H9 (cell line): Measurements from ENCODE around the gene CCDC88C. TPM values are rescaled to one million over a fixed set of nuclear protein-coding genes. Genes with fewer than 3 reads are reported as not detected.

Experiments used
- DNase-seq: peaks from one replicate; pipeline ENCODE4 v3.0.0-alpha.2; 2017
- H2AFZ ChIP-seq: one replicate; pipeline ENCODE4 v1.6.1; 2013; ENCODE audit warnings: mild to moderate bottlenecking, low read length, control low read depth, moderate library complexity
- H2AK5ac ChIP-seq: 2 replicates; pipeline ENCODE4 v1.6.1; 2013; ENCODE audit warnings: low read length, control low read depth, mixed read lengths; ENCODE audit not compliant: insufficient read length
- H2BK120ac ChIP-seq: one replicate; pipeline ENCODE4 v1.6.1; 2013; ENCODE audit warnings: low read depth, mild to moderate bottlenecking, low read length, control low read depth, inconsistent platforms; ENCODE audit not compliant: poor library complexity, severe bottlenecking
- H2BK12ac ChIP-seq: 2 replicates; pipeline ENCODE4 v1.6.1; 2013; ENCODE audit warnings: low read length, control low read depth, mixed read lengths, low read depth; ENCODE audit not compliant: insufficient read length
- H2BK15ac ChIP-seq: 2 replicates; pipeline ENCODE4 v1.6.1; 2013; ENCODE audit warnings: low read depth, low read length, control low read depth
- H2BK20ac ChIP-seq: one replicate; pipeline ENCODE4 v1.6.1; 2013; ENCODE audit warnings: low read depth, mild to moderate bottlenecking, low read length, control low read depth, inconsistent platforms; ENCODE audit not compliant: poor library complexity, severe bottlenecking
- H2BK5ac ChIP-seq: 2 replicates; pipeline ENCODE4 v1.6.1; 2013; ENCODE audit warnings: low read length, control low read depth, mixed read lengths; ENCODE audit not compliant: insufficient read length
- H3K14ac ChIP-seq: 2 replicates; pipeline ENCODE4 v1.6.1; 2013; ENCODE audit warnings: low read length, control low read depth; ENCODE audit not compliant: insufficient read depth
- H3K18ac ChIP-seq: 2 replicates; pipeline ENCODE4 v1.6.1; 2013; ENCODE audit warnings: low read depth, mild to moderate bottlenecking, mixed read lengths, low read length, control low read depth; ENCODE audit not compliant: insufficient read length
- H3K23ac ChIP-seq: 2 replicates; pipeline ENCODE4 v1.6.1; 2013; ENCODE audit warnings: low read length, control low read depth, mixed read lengths, low read depth; ENCODE audit not compliant: insufficient read length
- H3K23me2 ChIP-seq: 2 replicates; pipeline ENCODE4 v1.6.1; 2013; ENCODE audit warnings: low read depth, mild to moderate bottlenecking, mixed read lengths, low read length, control low read depth; ENCODE audit not compliant: insufficient read length, poor library complexity, severe bottlenecking
- H3K27ac ChIP-seq: 2 replicates; pipeline ENCODE4 v1.5.1; 2013; ENCODE audit warnings: low read length, control low read depth, mixed read lengths, low read depth; ENCODE audit not compliant: insufficient read length
- H3K27me3 ChIP-seq: 2 replicates; pipeline ENCODE4 v1.6.1; 2013; ENCODE audit warnings: low read length, control low read depth, inconsistent platforms; ENCODE audit not compliant: insufficient read depth
- H3K4ac ChIP-seq: 2 replicates; pipeline ENCODE4 v1.6.1; 2013; ENCODE audit warnings: low read depth, mild to moderate bottlenecking, control low read depth, inconsistent platforms, low read length, moderate library complexity
- H3K4me1 ChIP-seq: 2 replicates; pipeline ENCODE4 v1.6.1; 2013; ENCODE audit warnings: low read length, control low read depth, inconsistent platforms; ENCODE audit not compliant: insufficient read depth
- H3K4me2 ChIP-seq: 2 replicates; pipeline ENCODE4 v1.6.1; 2013; ENCODE audit warnings: low read length, control low read depth, mixed read lengths; ENCODE audit not compliant: insufficient read length, insufficient read depth
- H3K56ac ChIP-seq: 2 replicates; pipeline ENCODE4 v1.6.1; 2013; ENCODE audit warnings: low read depth, mild to moderate bottlenecking, mixed read lengths, low read length, control low read depth; ENCODE audit not compliant: insufficient read length
- H3K79me1 ChIP-seq: 2 replicates; pipeline ENCODE4 v1.6.1; 2013; ENCODE audit warnings: low read depth, mild to moderate bottlenecking, moderate library complexity, low read length, control low read depth, inconsistent platforms; ENCODE audit not compliant: insufficient read depth, poor library complexity, severe bottlenecking
- H3K79me2 ChIP-seq: 2 replicates; pipeline ENCODE4 v1.6.1; 2013; ENCODE audit warnings: low read length, control low read depth, inconsistent platforms; ENCODE audit not compliant: insufficient read depth
- H3K9ac ChIP-seq: 2 replicates; pipeline ENCODE4 v1.6.1; 2013; ENCODE audit warnings: low read length, control low read depth, mixed read lengths; ENCODE audit not compliant: insufficient read length; ENCODE audit errors: extremely low read depth
- H3K9me3 ChIP-seq: one replicate; pipeline ENCODE4 v1.6.1; 2013; ENCODE audit warnings: low read depth, low read length, inconsistent platforms; ENCODE audit not compliant: control insufficient read depth
- H3T11ph ChIP-seq: one replicate; pipeline ENCODE4 v1.6.1; 2013; ENCODE audit warnings: mild to moderate bottlenecking, low read length, control low read depth, inconsistent platforms
- H4K20me1 ChIP-seq: one replicate; pipeline ENCODE4 v1.6.1; 2013; ENCODE audit not compliant: control insufficient read depth, insufficient read length, insufficient read depth
- H4K5ac ChIP-seq: 2 replicates; pipeline ENCODE4 v1.6.1; 2013; ENCODE audit warnings: low read depth, mild to moderate bottlenecking, mixed read lengths, low read length, control low read depth; ENCODE audit not compliant: insufficient read length
- H4K8ac ChIP-seq: replicated peaks from 2 replicates; pipeline ENCODE4 v1.6.1; 2013; ENCODE audit warnings: low read length, control low read depth, mixed read lengths, low read depth; ENCODE audit not compliant: insufficient read length
- H4K91ac ChIP-seq: 2 replicates; pipeline ENCODE4 v1.6.1; 2013; ENCODE audit warnings: low read depth, mild to moderate bottlenecking, moderate library complexity, mixed read lengths, low read length, control low read depth; ENCODE audit not compliant: insufficient read length
- H3K27ac Mint-ChIP-seq, 3 experiments: 2 replicates in 2 of 3; 3 replicates in 1 of 3; pipeline ENCODE4 v1.8.0; 2020 to 2021; ENCODE audit warnings: mixed read lengths in 3 of 3, mild to moderate bottlenecking in 1 of 3, moderate library complexity in 1 of 3
- H3K27me3 Mint-ChIP-seq: 2 replicates; pipeline ENCODE4 v1.8.0; 2021; ENCODE audit warnings: low read depth, mild to moderate bottlenecking, moderate library complexity, mixed read lengths
- H3K36me3 Mint-ChIP-seq, 3 experiments: 2 replicates in 2 of 3; 3 replicates in 1 of 3; pipeline ENCODE4 v1.8.0; 2020 to 2021; ENCODE audit warnings: low read depth in 3 of 3, mixed read lengths in 3 of 3; ENCODE audit not compliant: insufficient read depth in 1 of 3
- H3K4me1 Mint-ChIP-seq, 2 experiments: 2 replicates each; pipeline ENCODE4 v1.8.0; 2020; ENCODE audit warnings: mixed read lengths in 2 of 2
- H3K4me3 Mint-ChIP-seq, 2 experiments: 2 replicates in 1 of 2; 3 replicates in 1 of 2; pipeline ENCODE4 v1.8.0; 2020 to 2021; ENCODE audit warnings: mild to moderate bottlenecking in 2 of 2, mixed read lengths in 2 of 2, moderate library complexity in 1 of 2
- H3K9me3 Mint-ChIP-seq, 2 experiments: 2 replicates in 1 of 2; 3 replicates in 1 of 2; pipeline ENCODE4 v1.8.0; 2020; ENCODE audit warnings: mild to moderate bottlenecking in 2 of 2, mixed read lengths in 2 of 2, moderate library complexity in 1 of 2
- WGBS: extraction: QIAGEN DNeasy Blood & Tissue Kit; methylation state at CpG from one replicate; pipeline ENCODE4 v1.1.7; 2013; ENCODE audit warnings: missing lambda C conversion rate, low lambda C conversion rate, mixed read lengths; ENCODE audit not compliant: insufficient read length; ENCODE audit errors: extremely low coverage; 5-methylcytosine and 5-hydroxymethylcytosine counted together
- total RNA-seq: library from RNA; stranded (reverse); gene quantifications from 2 replicates; pipeline ENCODE4 v1.2.1, GENCODE V29; 2021
- TF ChIP-seq, protein P1 (sequence below): fragments of 200-600 bp; sonication (generic); conservative IDR thresholded peaks from 3 replicates; pipeline ENCODE4 v1.8.0; 2021; ENCODE audit warnings: antibody characterized with exemption, mild to moderate bottlenecking

CCDC88C gene
- total RNA-seq, 1 experiment from 2014 or later = 52.4 TPM

- Histone ChIP-seq H2BK20ac (no peak overlapping the region), H3T11ph (no peak overlapping the region), H3K9me3 (no peaks in the 10 kb centered on the region), H2AFZ (no peak overlapping the region), H2BK15ac (no peak overlapping the region), H3K27ac (no peak overlapping the region), H3K4me2 (no peak overlapping the region), H4K91ac (no peak overlapping the region), H3K4me1 (no peaks in the 10 kb centered on the region), H3K4ac (no peak overlapping the region), H4K5ac (no peak overlapping the region), H3K23me2 (no peaks in the 10 kb centered on the region), H3K79me1 (no peaks in the 10 kb centered on the region), H3K18ac (no peak overlapping the region), H2BK12ac (no peak overlapping the region), H3K56ac (no peak overlapping the region), H3K23ac (no peak overlapping the region), H2AK5ac (no peak overlapping the region), H2BK120ac (no peak overlapping the region), H4K20me1 (peaks cover 2% of the 10 kb centered on the region), H3K9ac (no peak overlapping the region), H3K27me3 (no peaks in the 10 kb centered on the region), H3K14ac (no peak overlapping the region), H3K79me2 (no peaks in the 10 kb centered on the region), H4K8ac (no peak overlapping the region), H2BK5ac (no peak overlapping the region)
- DNase-seq = no peak
- TF ChIP-seq, protein P1, sequence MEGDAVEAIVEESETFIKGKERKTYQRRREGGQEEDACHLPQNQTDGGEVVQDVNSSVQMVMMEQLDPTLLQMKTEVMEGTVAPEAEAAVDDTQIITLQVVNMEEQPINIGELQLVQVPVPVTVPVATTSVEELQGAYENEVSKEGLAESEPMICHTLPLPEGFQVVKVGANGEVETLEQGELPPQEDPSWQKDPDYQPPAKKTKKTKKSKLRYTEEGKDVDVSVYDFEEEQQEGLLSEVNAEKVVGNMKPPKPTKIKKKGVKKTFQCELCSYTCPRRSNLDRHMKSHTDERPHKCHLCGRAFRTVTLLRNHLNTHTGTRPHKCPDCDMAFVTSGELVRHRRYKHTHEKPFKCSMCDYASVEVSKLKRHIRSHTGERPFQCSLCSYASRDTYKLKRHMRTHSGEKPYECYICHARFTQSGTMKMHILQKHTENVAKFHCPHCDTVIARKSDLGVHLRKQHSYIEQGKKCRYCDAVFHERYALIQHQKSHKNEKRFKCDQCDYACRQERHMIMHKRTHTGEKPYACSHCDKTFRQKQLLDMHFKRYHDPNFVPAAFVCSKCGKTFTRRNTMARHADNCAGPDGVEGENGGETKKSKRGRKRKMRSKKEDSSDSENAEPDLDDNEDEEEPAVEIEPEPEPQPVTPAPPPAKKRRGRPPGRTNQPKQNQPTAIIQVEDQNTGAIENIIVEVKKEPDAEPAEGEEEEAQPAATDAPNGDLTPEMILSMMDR = no peak
- no peak overlapping the region for H3K4me3 Mint-ChIP-seq
- H3K27me3 Mint-ChIP-seq = no peaks in the 10 kb centered on the region
- no peak overlapping the region for H3K27ac Mint-ChIP-seq
- H3K4me1 Mint-ChIP-seq = peaks cover 0 to 3% of the 10 kb centered on the region in 2 experiments; a peak in 1 of 4 replicates
- WGBS = no CpG with 5 or more reads among the region's 28 CpGs
- no peaks in the 10 kb centered on the region for H3K9me3 Mint-ChIP-seq
- peaks cover 16 to 78% (median 41%) of the 10 kb centered on the region in 3 experiments; a peak in 6 of 7 replicates for H3K36me3 Mint-ChIP-seq
Measured at GRCh38 chr14:91288876-91289275, 128.7 kb downstream of the CCDC88C start.
